Endothelial cell of umbilical vein (primary cell): ENCODE measurements around the gene ANO1. TPM values are rescaled to one million over a fixed set of nuclear protein-coding genes. Genes with fewer than 3 reads are reported as not detected.

Experiments used
- BruUV-seq: library from RNA; stranded (reverse); fragments of 400-500 nt; replicated peaks from 2 replicates; lab custom pipeline; 2021; lab: Mats Ljungman, UMichigan
- CTCF ChIA-PET: fragments of 300-600, 350-600 bp; sonication (Branson Sonifier 250); formaldehyde crosslinking; loops from one replicate; lab custom pipeline; 2021; ENCODE audit warnings: antibody characterized with exemption, inconsistent platforms; lab: Charles Lee
- POLR2A ChIA-PET: fragments of 300-600, 350-600 bp; sonication (Branson Sonifier 250); formaldehyde crosslinking; loops from one replicate; lab custom pipeline; 2021; ENCODE audit warnings: antibody characterized with exemption, inconsistent platforms; lab: Charles Lee
- DNase-seq: peaks from one replicate; pipeline ENCODE4 v3.0.0-alpha.2; 2011; ENCODE audit warnings: low read depth, low spot score
- FAIRE-seq: peaks from 2 replicates; lab custom pipeline; 2011; peaks lifted over from hg19 to GRCh38; lab: Jason Lieb, UNC
- H2AFZ ChIP-seq: 2 replicates; pipeline ENCODE4 v1.6.0; 2012; ENCODE audit warnings: low read depth, low read length, control low read depth, inconsistent platforms
- H3K27ac ChIP-seq: 2 replicates; pipeline ENCODE4 v1.5.1; 2011; ENCODE audit warnings: low read depth, mild to moderate bottlenecking, control low read depth, low read length, moderate library complexity; ENCODE audit not compliant: insufficient read depth
- H3K27me3 ChIP-seq, 2 experiments: 2 replicates each; pipeline versions ENCODE4 v1.6.0 to v1.6.1; 2011; ENCODE audit warnings: low read length in 2 of 2, mixed read lengths in 1 of 2; ENCODE audit not compliant: control insufficient read depth in 2 of 2, insufficient read depth in 2 of 2
- H3K36me3 ChIP-seq, 2 experiments: 2 replicates in 1 of 2; 3 replicates in 1 of 2; pipeline ENCODE4 v1.5.1; 2011; ENCODE audit warnings: low read length in 2 of 2, mild to moderate bottlenecking in 1 of 2, moderate library complexity in 1 of 2; ENCODE audit not compliant: control insufficient read depth in 2 of 2, insufficient read depth in 2 of 2; ENCODE audit errors: extremely low read depth in 1 of 2
- H3K4me1 ChIP-seq: 3 replicates; pipeline ENCODE4 v1.5.1; 2011; ENCODE audit warnings: mild to moderate bottlenecking, low read length; ENCODE audit not compliant: control insufficient read depth, insufficient read depth; ENCODE audit errors: extremely low read depth
- H3K4me2 ChIP-seq: 2 replicates; pipeline ENCODE4 v1.6.1; 2011; ENCODE audit warnings: low read length, control low read depth, mixed read lengths; ENCODE audit not compliant: insufficient read depth
- H3K4me3 ChIP-seq, 3 experiments: fragments of 200-600 bp in 1 of 3; sonication (generic), shearing (Covaris generic) in 1 of 3; replicated peaks in 1 of 3; 2 replicates each; pipeline ENCODE4 v1.5.1; 2011 to 2016; ENCODE audit warnings: control low read depth in 3 of 3, low read length in 3 of 3, mild to moderate bottlenecking in 2 of 3, inconsistent platforms in 1 of 3, low read depth in 1 of 3, moderate library complexity in 1 of 3; ENCODE audit not compliant: insufficient read depth in 1 of 3
- H3K79me2 ChIP-seq: 2 replicates; pipeline ENCODE4 v1.6.0; 2012; ENCODE audit warnings: low read length, inconsistent platforms; ENCODE audit not compliant: control insufficient read depth, insufficient read depth
- H3K9ac ChIP-seq: replicated peaks from 2 replicates; pipeline ENCODE3; 2011; ENCODE audit warnings: low read length, control low read depth; ENCODE audit not compliant: insufficient read depth; ENCODE audit errors: extremely low read depth
- H3K9me1 ChIP-seq: replicated peaks from 3 replicates; pipeline ENCODE4 v1.6.0; 2011; ENCODE audit warnings: mild to moderate bottlenecking, low read length; ENCODE audit not compliant: control insufficient read depth, insufficient read depth; ENCODE audit errors: extremely low read depth
- H3K9me3 ChIP-seq: replicated peaks from 2 replicates; pipeline ENCODE4 v1.5.1; 2012; ENCODE audit warnings: low read length, inconsistent platforms; ENCODE audit not compliant: control insufficient read depth, insufficient read depth
- H4K20me1 ChIP-seq: replicated peaks from 2 replicates; pipeline ENCODE3; 2011; ENCODE audit warnings: mild to moderate bottlenecking, low read length; ENCODE audit not compliant: control insufficient read depth, insufficient read depth; ENCODE audit errors: extremely low read depth
- EZH2 ChIP-seq: IDR thresholded peaks from 2 replicates; pipeline ENCODE4 v1.6.1; 2012; ENCODE audit warnings: borderline replicate concordance, low read depth, mild to moderate bottlenecking, moderate library complexity, low read length, inconsistent platforms; ENCODE audit not compliant: severe bottlenecking
- FOS ChIP-seq: IDR thresholded peaks from 2 replicates; pipeline ENCODE4 v1.6.1; 2011; ENCODE audit warnings: mild to moderate bottlenecking, low read length, moderate library complexity, borderline replicate concordance; ENCODE audit not compliant: insufficient read depth
- GATA2 ChIP-seq: IDR thresholded peaks from 2 replicates; pipeline ENCODE4 v1.7.0; 2011; ENCODE audit warnings: low read depth, mild to moderate bottlenecking, moderate library complexity, mixed read lengths, low read length; ENCODE audit not compliant: insufficient read length, insufficient read depth
- JUN ChIP-seq: IDR thresholded peaks from 2 replicates; pipeline ENCODE4 v1.6.1; 2011; ENCODE audit warnings: borderline replicate concordance, low read depth; ENCODE audit not compliant: insufficient read length, insufficient read depth
- MYC ChIP-seq: IDR thresholded peaks from one replicate; pipeline ENCODE4 v1.6.1; 2011; ENCODE audit warnings: mild to moderate bottlenecking, low read depth, low read length
- POLR2A ChIP-seq: IDR thresholded peaks from 2 replicates; pipeline ENCODE4 v1.6.1; 2012; ENCODE audit warnings: low read depth, mild to moderate bottlenecking, control low read depth, low read length
- POLR2AphosphoS5 ChIP-seq: IDR thresholded peaks from 2 replicates; pipeline ENCODE4 v1.6.1; 2012; ENCODE audit warnings: low read depth, mild to moderate bottlenecking, control low read depth, low read length, moderate library complexity; ENCODE audit not compliant: insufficient read depth
- dilution Hi-C: fragments of 300-500 bp; cut with MboI; formaldehyde crosslinking; loops from one replicate; pipeline ENCODE4 v1.15.0; 2019; ENCODE audit warnings: low sequenced_read_pairs; ENCODE audit not compliant: extremely low pct_ligation_motif_present
- intact Hi-C: fragments of 100-400 bp; cut with micrococcal nuclease; formaldehyde crosslinking; loops from one replicate; pipeline ENCODE4 v1.10.0; 2022
- polyA plus RNA-seq, 4 experiments: library from polyadenylated mRNA; depleted of rRNA in 3 of 4; stranded (reverse) in 3 of 4; unstranded in 1 of 4; fragments of >200 nt; gene quantifications; 2 replicates each; pipeline versions ENCODE4 v1.2.1 to v1.2.3, GENCODE V29; 2011 to 2012; ENCODE audit warnings: missing spikeins in 1 of 4
- total RNA-seq: library from RNA; stranded (reverse); gene quantifications from 2 replicates; pipeline ENCODE4 v1.2.3, GENCODE V29; 2021
- TF ChIP-seq, protein P1 (sequence below), 2 donors: IDR thresholded peaks; 1 replicate in 1 of 2; 2 replicates in 1 of 2; pipeline ENCODE4 v1.5.1; 2011; ENCODE audit warnings: low read length in 2 of 2, mild to moderate bottlenecking in 2 of 2, moderate library complexity in 2 of 2, control low read depth in 1 of 2, inconsistent platforms in 1 of 2, low read depth in 1 of 2; ENCODE audit not compliant: insufficient read depth in 1 of 2; ENCODE audit errors: extremely low read depth in 1 of 2
- TF ChIP-seq, protein P2 (sequence below): IDR thresholded peaks from 2 replicates; pipeline ENCODE4 v1.6.1; 2011; ENCODE audit not compliant: insufficient read depth, insufficient read length

Gene ANO1
- total and polyA plus RNA-seq, 2 donors (not counting 3 experiments of a cell fraction or from before 2014, with no cell fraction given), result 0.03 to 0.40 TPM

DNA sequence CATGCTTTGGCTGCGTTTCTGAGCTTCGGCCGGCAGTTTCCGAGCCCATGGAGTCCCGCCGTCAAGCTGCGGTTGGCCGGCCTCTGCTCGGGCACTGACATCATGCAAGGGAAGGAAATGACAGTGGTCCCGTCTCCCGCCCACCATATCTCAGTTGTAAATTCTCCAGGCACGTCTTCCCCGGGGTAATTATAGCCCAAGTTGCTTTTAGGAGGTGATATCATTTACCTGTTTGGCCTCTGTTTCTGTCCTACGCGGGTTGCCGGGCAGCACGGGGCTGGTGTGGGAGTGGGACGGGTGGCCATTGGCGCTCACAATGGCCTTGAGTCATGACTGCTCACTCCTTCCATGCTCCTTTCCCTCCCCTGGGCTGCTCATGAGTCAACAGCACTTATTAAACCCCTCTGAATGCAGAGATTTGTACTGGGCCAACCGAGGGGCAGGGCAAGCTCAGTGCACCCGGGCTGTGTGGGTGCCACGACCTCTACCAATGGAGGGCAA, 4.2 kb upstream of the ANO1 start:
- no peaks in the 10 kb centered on the region for H3K36me3 ChIP-seq
- H4K20me1 ChIP-seq, result no peaks in the 10 kb centered on the region
- dilution Hi-C loops (no loop called here), intact Hi-C loops (loop anchor here (10.0 kb wide), 2 partner anchors 99 to 129 kb away; no protein-coding TSS in a partner anchor)
- peak; percentile 81 for DNase-seq
- peak overlapping the region; percentile 31 for H3K4me2 ChIP-seq
- no peaks in the 10 kb centered on the region for H3K9me3 ChIP-seq
- no peak overlapping the region for H3K4me3 ChIP-seq
- POLR2A ChIA-PET, result no interaction called here
- peaks cover 15 to 23% of the 10 kb centered on the region in 2 experiments for H3K27me3 ChIP-seq
- no peaks in the 10 kb centered on the region for H3K9me1 ChIP-seq
- no TSS peak for BruUV-seq
- H3K4me1 ChIP-seq, result peaks cover 17% of the 10 kb centered on the region
- peak overlapping the region; percentile 84 for H2AFZ ChIP-seq
- no peaks in the 10 kb centered on the region for H3K79me2 ChIP-seq
- CTCF ChIA-PET, result interaction anchor here (0.7 to 2.6 kb wide), 10 partner anchors 9 to 185 kb away, joined by 3 to 14 read pairs (median 4); no protein-coding TSS in a partner anchor
- TF ChIP-seq, protein P1, sequence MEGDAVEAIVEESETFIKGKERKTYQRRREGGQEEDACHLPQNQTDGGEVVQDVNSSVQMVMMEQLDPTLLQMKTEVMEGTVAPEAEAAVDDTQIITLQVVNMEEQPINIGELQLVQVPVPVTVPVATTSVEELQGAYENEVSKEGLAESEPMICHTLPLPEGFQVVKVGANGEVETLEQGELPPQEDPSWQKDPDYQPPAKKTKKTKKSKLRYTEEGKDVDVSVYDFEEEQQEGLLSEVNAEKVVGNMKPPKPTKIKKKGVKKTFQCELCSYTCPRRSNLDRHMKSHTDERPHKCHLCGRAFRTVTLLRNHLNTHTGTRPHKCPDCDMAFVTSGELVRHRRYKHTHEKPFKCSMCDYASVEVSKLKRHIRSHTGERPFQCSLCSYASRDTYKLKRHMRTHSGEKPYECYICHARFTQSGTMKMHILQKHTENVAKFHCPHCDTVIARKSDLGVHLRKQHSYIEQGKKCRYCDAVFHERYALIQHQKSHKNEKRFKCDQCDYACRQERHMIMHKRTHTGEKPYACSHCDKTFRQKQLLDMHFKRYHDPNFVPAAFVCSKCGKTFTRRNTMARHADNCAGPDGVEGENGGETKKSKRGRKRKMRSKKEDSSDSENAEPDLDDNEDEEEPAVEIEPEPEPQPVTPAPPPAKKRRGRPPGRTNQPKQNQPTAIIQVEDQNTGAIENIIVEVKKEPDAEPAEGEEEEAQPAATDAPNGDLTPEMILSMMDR (IDR thresholded peaks at IDR 0.05; ENCODE audit: extremely low read depth in 1 of 2, insufficient read depth in 1 of 2, low read depth in 1 of 2, low read length in 2 of 2), result no peak
- TF ChIP-seq, protein P2, sequence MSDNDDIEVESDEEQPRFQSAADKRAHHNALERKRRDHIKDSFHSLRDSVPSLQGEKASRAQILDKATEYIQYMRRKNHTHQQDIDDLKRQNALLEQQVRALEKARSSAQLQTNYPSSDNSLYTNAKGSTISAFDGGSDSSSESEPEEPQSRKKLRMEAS, result no peak
- peak; percentile 57 for TF ChIP-seq FOS
- H3K9ac ChIP-seq, result peak overlapping the region; percentile 5
- H3K27ac ChIP-seq, result peak overlapping the region; percentile 45
- FAIRE-seq, result peak; percentile 79

DNA sequence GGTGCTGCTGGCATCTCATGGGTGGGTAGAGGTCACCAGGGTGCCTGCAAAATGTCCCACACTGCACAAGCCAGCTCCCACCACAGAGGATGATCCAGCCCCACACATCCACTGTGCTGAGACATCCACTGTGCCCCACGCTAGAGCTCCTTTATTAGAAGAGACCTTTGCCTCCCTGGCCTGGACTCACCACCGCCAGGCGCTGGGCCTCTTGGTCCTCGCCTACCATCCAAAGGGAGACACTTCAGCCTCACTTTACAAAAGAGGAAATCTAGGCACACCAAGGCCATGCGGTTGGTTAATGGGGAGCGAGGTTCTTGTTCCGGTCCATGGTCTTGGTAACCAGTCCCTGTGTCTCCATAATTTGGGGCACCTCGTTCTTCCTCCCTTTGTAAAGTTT, 3.4 kb upstream of the ANO1 start:
- dilution Hi-C loops (no loop called here), intact Hi-C loops (loop anchor here (10.0 kb wide), 2 partner anchors 100 to 130 kb away; no protein-coding TSS in a partner anchor)
- POLR2A ChIA-PET, result no interaction called here
- BruUV-seq, result no TSS peak
- H3K9ac ChIP-seq, result no peak overlapping the region
- no peak overlapping the region for H3K4me3 ChIP-seq
- H3K27ac ChIP-seq, result no peak overlapping the region
- H3K4me2 ChIP-seq, result no peak overlapping the region
- CTCF ChIA-PET, result interaction anchor here (0.9 to 2.6 kb wide), 6 partner anchors 10 to 186 kb away, joined by 3 to 14 read pairs (median 4); no protein-coding TSS in a partner anchor
- H3K4me1 ChIP-seq, result peaks cover 17% of the 10 kb centered on the region
- peaks cover 17 to 26% of the 10 kb centered on the region in 2 experiments for H3K27me3 ChIP-seq
- FAIRE-seq (no peak), DNase-seq (no peak)
- no peak for TF ChIP-seq JUN
- TF ChIP-seq POLR2AphosphoS5, result no peak
- TF ChIP-seq, protein P1 (IDR thresholded peaks at IDR 0.05; ENCODE audit: extremely low read depth in 1 of 2, insufficient read depth in 1 of 2, low read depth in 1 of 2, low read length in 2 of 2), result no peak
- no peak for TF ChIP-seq POLR2A
- no peak for TF ChIP-seq FOS
- no peak for TF ChIP-seq GATA2
- TF ChIP-seq EZH2, result no peak
- TF ChIP-seq, protein P2, result no peak
- TF ChIP-seq MYC, result no peak
- no peaks in the 10 kb centered on the region for H3K9me3 ChIP-seq
- no peaks in the 10 kb centered on the region for H3K79me2 ChIP-seq
- H3K9me1 ChIP-seq, result no peaks in the 10 kb centered on the region
- H3K36me3 ChIP-seq, result no peaks in the 10 kb centered on the region
- H2AFZ ChIP-seq, result no peak overlapping the region
- H4K20me1 ChIP-seq, result no peaks in the 10 kb centered on the region
